Measurements from ENCODE around the gene MFAP2.

DNA sequence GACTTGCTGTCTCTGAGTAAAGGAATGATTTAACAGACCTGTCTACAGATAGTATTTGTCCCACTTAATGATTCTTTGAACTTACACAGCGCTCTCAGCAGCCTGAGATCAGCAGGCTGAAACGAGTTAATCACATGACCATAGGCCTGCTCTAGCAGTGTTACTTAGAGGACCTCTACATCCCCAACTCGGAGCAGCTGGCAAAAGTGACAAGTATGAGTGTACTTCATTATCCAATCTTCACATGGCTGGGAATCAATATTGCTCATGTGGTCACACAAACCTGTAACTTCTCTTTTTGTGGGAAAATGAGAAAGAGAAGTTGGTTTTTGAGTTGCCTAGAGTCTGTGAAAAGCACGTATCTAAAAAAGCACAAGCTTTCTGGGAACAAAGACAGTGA lies 42.7 kb upstream of the MFAP2 start:
- TF ChIP-seq, protein P1, sequence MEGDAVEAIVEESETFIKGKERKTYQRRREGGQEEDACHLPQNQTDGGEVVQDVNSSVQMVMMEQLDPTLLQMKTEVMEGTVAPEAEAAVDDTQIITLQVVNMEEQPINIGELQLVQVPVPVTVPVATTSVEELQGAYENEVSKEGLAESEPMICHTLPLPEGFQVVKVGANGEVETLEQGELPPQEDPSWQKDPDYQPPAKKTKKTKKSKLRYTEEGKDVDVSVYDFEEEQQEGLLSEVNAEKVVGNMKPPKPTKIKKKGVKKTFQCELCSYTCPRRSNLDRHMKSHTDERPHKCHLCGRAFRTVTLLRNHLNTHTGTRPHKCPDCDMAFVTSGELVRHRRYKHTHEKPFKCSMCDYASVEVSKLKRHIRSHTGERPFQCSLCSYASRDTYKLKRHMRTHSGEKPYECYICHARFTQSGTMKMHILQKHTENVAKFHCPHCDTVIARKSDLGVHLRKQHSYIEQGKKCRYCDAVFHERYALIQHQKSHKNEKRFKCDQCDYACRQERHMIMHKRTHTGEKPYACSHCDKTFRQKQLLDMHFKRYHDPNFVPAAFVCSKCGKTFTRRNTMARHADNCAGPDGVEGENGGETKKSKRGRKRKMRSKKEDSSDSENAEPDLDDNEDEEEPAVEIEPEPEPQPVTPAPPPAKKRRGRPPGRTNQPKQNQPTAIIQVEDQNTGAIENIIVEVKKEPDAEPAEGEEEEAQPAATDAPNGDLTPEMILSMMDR (IDR thresholded peaks at IDR 0.05; ENCODE audit: low read depth, low read length), result no peak
- no peak for TF ChIP-seq POLR2A (IDR thresholded peaks at IDR 0.05; ENCODE audit: extremely low read depth, insufficient read length)

Measured in NB4 (cell line).